ENCODE measurements around the gene FBXW7.

DNA sequence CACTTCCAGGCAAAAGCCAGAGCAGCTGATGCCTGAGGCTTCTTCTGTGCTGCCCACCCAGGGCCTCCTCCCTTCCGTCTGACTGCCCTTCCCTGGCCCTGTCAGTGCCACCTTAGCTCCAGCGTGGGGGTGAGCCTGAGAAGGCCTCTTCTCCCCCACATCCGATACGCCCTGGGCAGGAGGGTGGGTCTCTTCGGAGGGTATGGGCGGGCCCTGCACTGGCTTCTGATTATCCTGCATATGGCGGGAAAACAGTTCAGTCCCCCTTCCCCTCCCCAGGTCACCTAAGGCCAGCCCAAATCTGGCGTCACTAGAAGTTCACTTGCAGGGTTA, 256.7 kb downstream of the FBXW7 start:
- TF ChIP-seq, protein P1, sequence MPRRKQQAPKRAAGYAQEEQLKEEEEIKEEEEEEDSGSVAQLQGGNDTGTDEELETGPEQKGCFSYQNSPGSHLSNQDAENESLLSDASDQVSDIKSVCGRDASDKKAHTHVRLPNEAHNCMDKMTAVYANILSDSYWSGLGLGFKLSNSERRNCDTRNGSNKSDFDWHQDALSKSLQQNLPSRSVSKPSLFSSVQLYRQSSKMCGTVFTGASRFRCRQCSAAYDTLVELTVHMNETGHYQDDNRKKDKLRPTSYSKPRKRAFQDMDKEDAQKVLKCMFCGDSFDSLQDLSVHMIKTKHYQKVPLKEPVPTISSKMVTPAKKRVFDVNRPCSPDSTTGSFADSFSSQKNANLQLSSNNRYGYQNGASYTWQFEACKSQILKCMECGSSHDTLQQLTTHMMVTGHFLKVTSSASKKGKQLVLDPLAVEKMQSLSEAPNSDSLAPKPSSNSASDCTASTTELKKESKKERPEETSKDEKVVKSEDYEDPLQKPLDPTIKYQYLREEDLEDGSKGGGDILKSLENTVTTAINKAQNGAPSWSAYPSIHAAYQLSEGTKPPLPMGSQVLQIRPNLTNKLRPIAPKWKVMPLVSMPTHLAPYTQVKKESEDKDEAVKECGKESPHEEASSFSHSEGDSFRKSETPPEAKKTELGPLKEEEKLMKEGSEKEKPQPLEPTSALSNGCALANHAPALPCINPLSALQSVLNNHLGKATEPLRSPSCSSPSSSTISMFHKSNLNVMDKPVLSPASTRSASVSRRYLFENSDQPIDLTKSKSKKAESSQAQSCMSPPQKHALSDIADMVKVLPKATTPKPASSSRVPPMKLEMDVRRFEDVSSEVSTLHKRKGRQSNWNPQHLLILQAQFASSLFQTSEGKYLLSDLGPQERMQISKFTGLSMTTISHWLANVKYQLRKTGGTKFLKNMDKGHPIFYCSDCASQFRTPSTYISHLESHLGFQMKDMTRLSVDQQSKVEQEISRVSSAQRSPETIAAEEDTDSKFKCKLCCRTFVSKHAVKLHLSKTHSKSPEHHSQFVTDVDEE (CRISPR knock-in tag; IDR thresholded peaks at IDR 0.05): no peak
- no peak for TF ChIP-seq ZNF70 (CRISPR knock-in tag; IDR thresholded peaks at IDR 0.05)
- TF ChIP-seq, protein P2, sequence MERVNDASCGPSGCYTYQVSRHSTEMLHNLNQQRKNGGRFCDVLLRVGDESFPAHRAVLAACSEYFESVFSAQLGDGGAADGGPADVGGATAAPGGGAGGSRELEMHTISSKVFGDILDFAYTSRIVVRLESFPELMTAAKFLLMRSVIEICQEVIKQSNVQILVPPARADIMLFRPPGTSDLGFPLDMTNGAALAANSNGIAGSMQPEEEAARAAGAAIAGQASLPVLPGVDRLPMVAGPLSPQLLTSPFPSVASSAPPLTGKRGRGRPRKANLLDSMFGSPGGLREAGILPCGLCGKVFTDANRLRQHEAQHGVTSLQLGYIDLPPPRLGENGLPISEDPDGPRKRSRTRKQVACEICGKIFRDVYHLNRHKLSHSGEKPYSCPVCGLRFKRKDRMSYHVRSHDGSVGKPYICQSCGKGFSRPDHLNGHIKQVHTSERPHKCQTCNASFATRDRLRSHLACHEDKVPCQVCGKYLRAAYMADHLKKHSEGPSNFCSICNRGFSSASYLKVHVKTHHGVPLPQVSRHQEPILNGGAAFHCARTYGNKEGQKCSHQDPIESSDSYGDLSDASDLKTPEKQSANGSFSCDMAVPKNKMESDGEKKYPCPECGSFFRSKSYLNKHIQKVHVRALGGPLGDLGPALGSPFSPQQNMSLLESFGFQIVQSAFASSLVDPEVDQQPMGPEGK (CRISPR knock-in tag; IDR thresholded peaks at IDR 0.05; ENCODE audit: borderline replicate concordance): no peak
